M059J (cell line): Measurements from ENCODE around the gene CDC14B. TPM values are rescaled to one million over a fixed set of nuclear protein-coding genes. Genes with fewer than 3 reads are reported as not detected.
"Not testable (repeated sequence)": the region's sequence is repeated elsewhere in the genome, so short reads cannot be mapped to it uniquely, and the experiment has no call there.

Experiments used
- DNase-seq: peaks from one replicate; pipeline ENCODE4 v3.0.0-alpha.2; 2012; ENCODE audit warnings: low read depth
- total RNA-seq: library from RNA; depleted of rRNA; stranded (reverse); fragments of >200 nt; shearing (Covaris generic); gene quantifications from 2 replicates; pipeline ENCODE4 v1.2.3, GENCODE V29; 2014

Gene CDC14B
- total RNA-seq, 1 experiment from 2014 or later, result 28.6 TPM

GRCh38 chr9:96587338-96588315, 32.0 kb downstream of the CDC14B start:
- DNase-seq, result no peak

GRCh38 chr9:96585426-96585825, 34.2 kb downstream of the CDC14B start:
- DNase-seq, result no peak

GRCh38 chr9:96582199-96582598, 37.4 kb downstream of the CDC14B start:
- not testable (repeated sequence) for DNase-seq

- no peak for DNase-seq
These were observed 37.9 kb downstream of the CDC14B start for GRCh38 chr9:96581786-96582185.

GRCh38 chr9:96581301-96581700, 38.3 kb downstream of the CDC14B start:
- no peak for DNase-seq

GRCh38 chr9:96574931-96575351, 44.7 kb downstream of the CDC14B start:
- no peak for DNase-seq

GRCh38 chr9:96574455-96574854, 45.2 kb downstream of the CDC14B start:
- no peak for DNase-seq

GRCh38 chr9:96567203-96567700, 52.4 kb downstream of the CDC14B start:
- DNase-seq, result peak; percentile 32

GRCh38 chr9:96566498-96567202, 53.0 kb downstream of the CDC14B start:
- DNase-seq, result peak; percentile 91

- DNase-seq, result no peak
These were observed 53.8 kb downstream of the CDC14B start for GRCh38 chr9:96565671-96566497.

- DNase-seq, result no peak
These were observed 55.4 kb downstream of the CDC14B start for GRCh38 chr9:96564217-96564616.

- no peak for DNase-seq
These were observed 60.2 kb downstream of the CDC14B start for GRCh38 chr9:96559339-96559943.

GRCh38 chr9:96557921-96558320, 61.7 kb downstream of the CDC14B start:
- no peak for DNase-seq

- DNase-seq, result no peak
These were observed 62.8 kb downstream of the CDC14B start for GRCh38 chr9:96556701-96557461.

GRCh38 chr9:96555567-96556386, 63.9 kb downstream of the CDC14B start:
- DNase-seq, result peak; percentile 36

GRCh38 chr9:96554801-96555566, 64.7 kb downstream of the CDC14B start:
- peak; percentile 25 for DNase-seq

GRCh38 chr9:96554326-96554725, 65.3 kb downstream of the CDC14B start:
- DNase-seq, result peak; percentile 38

- peak; percentile 91 for DNase-seq
These were observed 66.6 kb downstream of the CDC14B start for GRCh38 chr9:96553070-96553469.

- no peak for DNase-seq
These were observed 68.2 kb downstream of the CDC14B start for GRCh38 chr9:96551403-96551802.
